ENCODE data around the gene WFDC11. TPM values are rescaled to one million over a fixed set of nuclear protein-coding genes. Genes with fewer than 3 reads are reported as not detected.

WFDC11 gene
- total RNA-seq, 4 donors from 2014 or later = not detected

GRCh38 chr20:45611054-45611453 is 59.0 kb downstream of the WFDC11 start:
- no peaks in the 10 kb centered on the region for H3K9me3 ChIP-seq
- no peak overlapping the region for H3K27ac ChIP-seq
- H3K27me3 ChIP-seq = no peaks in the 10 kb centered on the region
- H3K36me3 ChIP-seq = no peaks in the 10 kb centered on the region
- H3K4me3 ChIP-seq = no peak overlapping the region
- H3K4me1 ChIP-seq = no peaks in the 10 kb centered on the region
- DNase-seq = no peak
- TF ChIP-seq POLR2A (IDR thresholded peaks at IDR 0.05) (no peak), CTCF (IDR thresholded peaks at IDR 0.05) (no peak)

- H3K9me3 ChIP-seq = peaks cover 0 to 5% (median 0%) of the 10 kb centered on the region in 4 donors
- TF ChIP-seq CTCF (IDR thresholded peaks at IDR 0.05) (no peak), POLR2A (IDR thresholded peaks at IDR 0.05) (no peak)
- no peaks in the 10 kb centered on the region for H3K27me3 ChIP-seq
- no peak for DNase-seq
- no peak overlapping the region for H3K4me3 ChIP-seq
- no peaks in the 10 kb centered on the region for H3K4me1 ChIP-seq
- no peak overlapping the region for H3K27ac ChIP-seq
- no peaks in the 10 kb centered on the region for H3K36me3 ChIP-seq
These were observed 62.2 kb downstream of the WFDC11 start for GRCh38 chr20:45607810-45608209.

Small RNA genes within 50 kb of the gene (small RNA-seq; reads per million reads assigned to genes)
- gene MIR3617 = 0 reads per million in 2 donors

Other genes starting within 250 kb of the WFDC11 start
- gene WFDC2, start 200.5 kb downstream of the WFDC11 start, total RNA-seq = 10 to 100 TPM in 1 of 4 donors, 1 to 10 TPM in 2, not detected in 1; 2.1 to 12.4 (median 7.9) TPM
- not detected for gene SPINT3, start 154.6 kb downstream of the WFDC11 start, total RNA-seq
- not detected for gene WFDC6, start 130.8 kb downstream of the WFDC11 start, total RNA-seq
- gene EPPIN, start 122.8 kb downstream of the WFDC11 start, total RNA-seq = not detected
- not detected for gene WFDC8, start 91.0 kb downstream of the WFDC11 start, total RNA-seq
- not detected for gene WFDC10A, start 40.5 kb downstream of the WFDC11 start, total RNA-seq
- not detected for gene WFDC9, start 39.0 kb downstream of the WFDC11 start, total RNA-seq
- gene WFDC13, start 31.8 kb upstream of the WFDC11 start, total RNA-seq = not detected
- not detected for gene WFDC10B, start 34.8 kb upstream of the WFDC11 start, total RNA-seq
- gene SPINT4, start 52.1 kb upstream of the WFDC11 start, total RNA-seq = not detected
- gene WFDC3, start 121.6 kb upstream of the WFDC11 start, total RNA-seq = not detected
- gene DNTTIP1, start 121.7 kb upstream of the WFDC11 start, total RNA-seq = 10 to 100 TPM; 21.5 to 41.4 (median 25.2) TPM
- gene UBE2C, start 142.4 kb upstream of the WFDC11 start, total RNA-seq = 10 to 100 TPM in 2 of 4 donors, 1 to 10 TPM in 2; 7.3 to 24.8 (median 9.8) TPM
- 1 to 10 TPM in 2 of 4 donors, not detected in 2; 2.7 to 3.5 TPM for gene TNNC2, start 157.1 kb upstream of the WFDC11 start, total RNA-seq
- gene SNX21, start 163.6 kb upstream of the WFDC11 start, total RNA-seq = 10 to 100 TPM; 17.5 to 94.9 (median 42.7) TPM
- 10 to 100 TPM; 56.9 to 93.8 (median 78.3) TPM for gene ACOT8, start 187.2 kb upstream of the WFDC11 start, total RNA-seq
- 1 to 10 TPM; 2.5 to 9.1 (median 4.6) TPM for gene ZSWIM3, start 187.4 kb upstream of the WFDC11 start, total RNA-seq
- gene ZSWIM1, start 211.0 kb upstream of the WFDC11 start, total RNA-seq = 10 to 100 TPM in 3 of 4 donors, 1 to 10 TPM in 1; 6.6 to 14.5 (median 11.9) TPM
- 10 to 100 TPM in 3 of 4 donors, 1 to 10 TPM in 1; 5.8 to 35.2 (median 19.5) TPM for gene SPATA25, start 217.4 kb upstream of the WFDC11 start, total RNA-seq
- 10 to 100 TPM in 3 of 4 donors, 1 to 10 TPM in 1; 3.3 to 27.6 (median 23.9) TPM for gene NEURL2, start 221.0 kb upstream of the WFDC11 start, total RNA-seq
- 100 to 1,000 TPM in 3 of 4 donors, 10 to 100 TPM in 1; 85.0 to 602 (median 258) TPM for gene CTSA, start 221.1 kb upstream of the WFDC11 start, total RNA-seq
- 10 to 100 TPM; 25.0 to 99.3 (median 35.7) TPM for gene PLTP, start 241.9 kb upstream of the WFDC11 start, total RNA-seq

All from Peyer's patch (tissue), 4 donors.